DMS53 treated with DMSO at 0.1 percent for 48 hours (cell line): Measurements from ENCODE around the gene VTI1A.
A peak's percentile ranks its signal among the peaks of the same experiment; 100 is the strongest.
"Not testable (repeated sequence)": the region's sequence is repeated elsewhere in the genome, so short reads cannot be mapped to it uniquely, and the experiment has no call there.

Source experiments
- DNase-seq: peaks from one replicate; lab custom pipeline; 2025; ENCODE audit not compliant: unreplicated experiment; lab: John Stamatoyannopoulos, UW

VTI1A gene

GRCh38 chr10:112446855-112447619 is at the start of gene VTI1A, which contains the start of gene ZDHHC6:
VTI1A (plus strand) TSS chr10:112447215; CDS start chr10:112447374, 159 bp downstream.
ZDHHC6 (minus strand) TSS chr10:112446914; CDS start chr10:112445436, 1,478 bp downstream.
- DNase-seq: peak; percentile 76

GRCh38 chr10:112397592-112397991 is 49.4 kb upstream of the VTI1A start:
- DNase-seq: no peak

- no peak for DNase-seq
Measured at GRCh38 chr10:112402917-112403316, 44.1 kb upstream of the VTI1A start.

- no peak for DNase-seq
Measured at GRCh38 chr10:112404617-112405016, 42.4 kb upstream of the VTI1A start.

GRCh38 chr10:112406806-112407205 is 40.2 kb upstream of the VTI1A start:
- DNase-seq: not testable (repeated sequence)

- DNase-seq: no peak
Measured at GRCh38 chr10:112407696-112408095, 39.3 kb upstream of the VTI1A start.

- no peak for DNase-seq
Measured at GRCh38 chr10:112409299-112409698, 37.7 kb upstream of the VTI1A start.

GRCh38 chr10:112409755-112410154 is 37.3 kb upstream of the VTI1A start:
- no peak for DNase-seq

GRCh38 chr10:112412696-112413095 is 34.3 kb upstream of the VTI1A start:
- DNase-seq: no peak

- DNase-seq: no peak
Measured at GRCh38 chr10:112421731-112422130, 25.3 kb upstream of the VTI1A start.

- no peak for DNase-seq
Measured at GRCh38 chr10:112424651-112425050, 22.4 kb upstream of the VTI1A start.

- DNase-seq: no peak
Measured at GRCh38 chr10:112426111-112426510, 20.9 kb upstream of the VTI1A start.

GRCh38 chr10:112429147-112429546 is 17.9 kb upstream of the VTI1A start:
- no peak for DNase-seq

GRCh38 chr10:112429654-112430230 is 17.3 kb upstream of the VTI1A start:
- no peak for DNase-seq

- no peak for DNase-seq
Measured at GRCh38 chr10:112433136-112433535, 13.9 kb upstream of the VTI1A start.

GRCh38 chr10:112434988-112435619 is 11.9 kb upstream of the VTI1A start:
- DNase-seq: peak; percentile 62

GRCh38 chr10:112438356-112438755 is 8.7 kb upstream of the VTI1A start:
- no peak for DNase-seq

GRCh38 chr10:112441520-112441919 is 5.5 kb upstream of the VTI1A start:
- DNase-seq: no peak

GRCh38 chr10:112442063-112442462 is 5.0 kb upstream of the VTI1A start:
- DNase-seq: no peak

GRCh38 chr10:112446055-112446854 is 760 bp upstream of the VTI1A start:
- no peak for DNase-seq

- DNase-seq: no peak
Measured at GRCh38 chr10:112447620-112447928, 559 bp downstream of the VTI1A start.
